GM19099 (cell line): Measurements from ENCODE around the gene INPP5D.

Experiments used
- POLR2A ChIP-seq: IDR thresholded peaks from 3 replicates; pipeline ENCODE4 v1.6.1; 2011; ENCODE audit warnings: low read depth; ENCODE audit not compliant: insufficient read length; ENCODE audit errors: extremely low read depth

INPP5D gene

DNA sequence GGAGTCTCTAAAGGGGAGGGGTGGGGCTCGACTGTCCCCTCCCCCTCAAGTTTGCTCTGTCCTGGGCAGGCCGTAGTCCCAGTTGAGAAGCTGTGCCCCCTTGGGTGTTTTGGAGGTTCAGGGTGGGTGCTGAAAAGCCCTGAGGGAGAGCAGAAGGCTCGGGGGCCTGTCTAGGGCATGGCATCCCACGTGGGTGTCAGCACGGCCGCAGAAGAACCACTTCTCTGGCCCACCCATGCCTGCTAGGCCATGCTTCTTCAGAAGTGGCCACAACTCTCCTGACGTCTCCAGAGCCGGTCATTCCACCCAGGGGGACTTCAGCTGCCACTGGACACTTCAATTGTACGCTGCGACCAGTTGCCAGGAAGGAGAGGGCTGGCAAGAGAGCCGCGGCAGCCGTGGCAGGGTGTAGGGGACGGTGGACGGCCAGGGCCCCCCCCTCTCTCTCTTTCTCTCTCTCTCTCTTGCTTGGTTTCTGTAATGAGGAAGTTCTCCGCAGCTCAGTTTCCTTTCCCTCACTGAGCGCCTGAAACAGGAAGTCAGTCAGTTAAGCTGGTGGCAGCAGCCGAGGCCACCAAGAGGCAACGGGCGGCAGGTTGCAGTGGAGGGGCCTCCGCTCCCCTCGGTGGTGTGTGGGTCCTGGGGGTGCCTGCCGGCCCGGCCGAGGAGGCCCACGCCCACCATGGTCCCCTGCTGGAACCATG is at the start of gene INPP5D:
INPP5D (plus strand) TSS at position 546 of the 704 bp plus-strand sequence; CDS start at position 683, 137 bp downstream.
- peak; percentile 90 for TF ChIP-seq POLR2A

DNA sequence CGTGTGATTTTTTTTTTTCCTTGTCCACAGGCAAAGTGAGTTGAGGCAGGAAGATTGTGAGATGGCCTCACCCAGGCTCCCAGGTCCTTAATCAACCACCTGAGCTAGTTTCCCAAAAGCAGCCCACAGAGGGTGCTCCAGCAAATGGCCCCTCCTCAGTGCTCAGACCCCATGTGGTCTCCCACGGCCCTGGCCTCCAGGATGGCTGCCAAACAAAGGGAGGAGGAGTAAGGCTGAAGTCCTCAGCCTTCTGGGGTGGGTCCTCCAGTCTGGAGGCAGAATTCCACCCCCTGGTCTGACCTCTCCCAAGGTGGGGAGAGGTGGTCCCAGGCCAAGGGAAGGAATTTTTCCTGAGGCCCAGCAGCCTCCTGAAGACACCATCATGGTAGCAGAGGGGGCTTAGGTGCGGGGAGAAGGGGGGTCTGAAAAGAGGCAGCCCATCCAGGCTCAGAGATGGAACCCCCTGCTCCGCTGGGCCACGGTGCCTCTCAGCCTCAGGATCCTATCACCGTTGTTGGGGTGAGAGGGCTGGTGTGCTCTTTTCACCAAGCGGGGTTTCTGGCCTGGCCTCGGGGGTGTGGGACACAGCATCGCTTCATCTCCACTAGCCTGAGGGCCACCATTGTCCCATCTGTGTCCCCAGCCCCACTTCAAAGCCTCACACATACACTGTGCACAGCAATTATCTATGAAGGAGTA is 49.4 kb upstream of the INPP5D start:
- TF ChIP-seq POLR2A = no peak

DNA sequence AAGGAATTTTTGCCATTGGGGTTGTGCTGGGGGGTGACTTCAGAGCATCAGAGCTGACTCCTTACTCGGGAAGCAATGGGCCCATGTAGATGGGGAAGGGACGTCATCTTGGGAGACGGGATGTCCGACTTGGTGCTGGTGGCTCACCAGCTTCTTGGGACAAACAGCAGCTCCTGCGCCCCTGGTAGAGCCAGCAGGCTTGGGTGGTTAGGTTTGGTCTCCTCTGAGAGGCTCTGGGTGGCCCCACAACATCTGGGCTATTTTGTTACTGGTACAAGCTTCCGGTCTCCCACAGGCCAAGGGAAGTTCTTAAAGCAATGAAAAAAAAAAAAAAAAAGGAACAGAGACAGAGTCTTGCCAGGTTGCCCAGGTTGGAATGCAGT is 48.9 kb upstream of the INPP5D start:
- no peak for TF ChIP-seq POLR2A

DNA sequence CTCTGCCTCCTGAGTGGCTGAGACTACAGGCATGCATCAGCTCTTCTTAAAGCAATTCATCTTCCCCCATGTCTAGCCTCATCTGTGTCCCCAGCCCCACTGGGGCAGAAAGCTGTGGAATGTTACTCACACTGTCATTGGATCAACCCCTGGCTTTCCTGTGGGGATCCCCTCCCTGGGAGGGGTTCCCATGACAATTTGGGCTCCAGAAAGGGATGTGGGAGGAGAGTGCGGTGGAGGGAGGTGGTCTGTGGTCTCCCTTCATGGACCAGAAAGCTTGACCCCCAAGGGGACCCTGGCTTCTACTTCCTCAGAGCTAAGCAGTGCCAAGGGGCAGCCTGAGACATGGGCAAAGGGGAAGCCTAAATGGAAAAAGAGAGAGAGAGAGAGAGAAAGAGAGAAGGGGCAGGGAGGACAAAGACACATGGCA is 48.4 kb upstream of the INPP5D start:
- no peak for TF ChIP-seq POLR2A

DNA sequence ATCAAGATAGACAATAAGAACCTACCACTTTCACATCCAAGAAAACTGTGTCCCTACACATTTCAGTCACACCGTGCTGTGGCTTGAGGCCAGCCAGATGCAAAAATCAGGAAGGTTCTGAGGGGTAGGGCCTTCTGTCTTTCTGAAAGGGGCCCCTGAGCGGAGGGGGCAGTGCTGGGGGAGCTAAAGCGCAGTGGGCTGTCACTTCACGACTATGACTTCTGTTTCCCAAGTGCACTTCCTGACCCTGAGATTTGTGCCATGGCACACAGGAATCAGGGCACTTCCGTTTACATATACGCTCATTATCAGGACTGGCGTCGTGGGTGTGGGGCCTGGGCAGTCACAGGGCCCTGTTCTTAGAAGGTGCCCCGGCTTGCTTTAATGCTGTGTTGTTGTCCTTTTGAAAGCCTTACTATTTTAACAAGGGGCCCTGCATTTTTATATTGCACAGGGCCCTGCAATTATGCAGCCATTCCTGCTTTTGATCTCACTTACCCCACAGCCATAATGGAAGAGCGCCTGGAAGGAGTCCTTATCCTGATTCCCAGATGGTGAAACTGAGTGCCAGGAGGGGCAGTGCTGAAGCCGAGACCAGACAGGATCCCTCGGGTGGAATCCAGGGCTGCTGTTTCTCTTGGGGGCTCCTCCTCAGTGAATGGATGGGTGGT is 47.7 kb upstream of the INPP5D start:
- TF ChIP-seq POLR2A = no peak

DNA sequence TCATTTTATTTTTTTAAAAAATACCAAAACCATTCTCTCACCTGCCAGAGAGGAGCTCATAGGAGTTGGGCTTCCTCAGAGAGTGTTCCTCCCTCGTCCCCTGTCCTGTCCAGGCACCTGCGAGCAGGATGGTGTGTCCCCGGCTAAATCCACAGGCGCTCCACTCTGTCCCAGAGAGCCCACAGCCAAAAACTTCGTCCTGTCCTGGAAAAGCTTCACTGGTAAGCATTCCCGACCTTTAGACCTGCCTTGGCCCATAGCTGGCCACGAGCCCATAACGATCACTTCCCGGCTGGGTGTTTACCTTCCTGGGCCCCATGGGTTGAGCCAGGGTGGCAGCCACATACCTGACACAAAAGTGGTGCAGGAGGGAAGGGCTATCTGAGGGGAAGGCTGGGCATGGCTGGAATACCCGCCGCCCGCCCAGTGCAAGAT is 47.1 kb upstream of the INPP5D start, which contains the start of gene NGEF:
NGEF (minus strand) TSS at position 230 of the 435 bp plus-strand sequence. CDS start 38,366 bp downstream, outside the sequence.
- TF ChIP-seq POLR2A = no peak

DNA sequence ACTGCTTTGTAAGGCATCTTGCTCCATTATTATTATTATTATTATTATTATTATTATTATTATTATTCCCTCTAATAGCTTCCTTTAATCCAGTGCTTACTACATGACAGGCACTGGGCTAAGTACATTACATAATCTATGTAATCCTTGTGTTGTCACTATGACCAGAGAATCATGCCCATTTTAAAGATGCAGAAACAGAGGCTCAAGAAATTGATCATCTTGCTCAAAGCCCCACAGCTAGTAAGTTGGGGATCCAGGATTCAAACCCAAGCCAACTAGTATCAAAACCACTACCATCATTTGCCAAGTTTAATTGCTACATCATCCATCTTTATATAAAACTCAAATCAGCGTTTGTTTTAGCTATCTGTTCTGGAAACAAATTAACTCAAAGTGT is 46.5 kb upstream of the INPP5D start:
- no peak for TF ChIP-seq POLR2A

DNA sequence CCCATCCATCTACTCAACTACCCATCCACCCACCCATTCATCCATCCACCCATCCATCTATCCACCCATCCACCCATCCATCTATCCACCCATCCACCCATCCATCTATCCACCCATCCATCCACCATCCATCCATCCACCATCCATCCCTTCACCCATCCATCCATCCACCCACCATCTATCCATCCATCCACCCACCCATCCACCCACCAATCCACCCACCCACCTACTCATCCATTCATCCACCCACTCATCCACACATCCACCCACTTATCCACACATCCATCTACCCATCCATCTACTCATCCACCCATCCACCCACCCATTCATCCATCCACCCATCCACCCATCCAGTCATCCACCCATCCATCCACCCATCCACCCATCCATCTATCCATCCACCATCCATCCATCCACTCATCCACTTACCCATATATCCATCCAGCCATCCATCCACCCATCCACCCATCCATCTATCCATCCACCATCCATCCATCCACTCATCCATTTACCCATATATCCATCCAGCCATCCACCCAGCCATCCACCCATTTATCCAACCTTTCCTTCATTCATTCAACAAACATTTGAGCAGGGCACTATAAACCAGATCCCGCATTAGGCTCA is 45.0 kb upstream of the INPP5D start:
- no peak for TF ChIP-seq POLR2A

DNA sequence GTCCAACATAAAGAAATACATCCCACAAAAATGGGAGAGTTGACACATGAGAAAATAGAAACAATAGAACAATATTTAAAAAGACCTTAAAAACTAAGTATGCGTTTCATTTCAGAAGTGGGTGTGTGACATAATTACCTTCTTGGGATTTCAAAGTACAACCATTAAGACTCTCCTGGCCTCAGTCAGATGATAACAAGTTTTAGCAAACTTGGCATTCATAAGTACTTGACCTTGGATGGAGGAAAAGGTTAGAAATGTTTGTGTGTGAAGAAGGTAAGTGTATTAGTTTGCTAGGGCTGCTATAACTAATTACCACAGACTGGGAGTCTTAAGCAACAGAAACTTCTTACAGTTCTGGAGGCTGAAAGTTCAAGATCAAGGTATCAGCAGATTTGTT is 42.2 kb upstream of the INPP5D start:
- no peak for TF ChIP-seq POLR2A

DNA sequence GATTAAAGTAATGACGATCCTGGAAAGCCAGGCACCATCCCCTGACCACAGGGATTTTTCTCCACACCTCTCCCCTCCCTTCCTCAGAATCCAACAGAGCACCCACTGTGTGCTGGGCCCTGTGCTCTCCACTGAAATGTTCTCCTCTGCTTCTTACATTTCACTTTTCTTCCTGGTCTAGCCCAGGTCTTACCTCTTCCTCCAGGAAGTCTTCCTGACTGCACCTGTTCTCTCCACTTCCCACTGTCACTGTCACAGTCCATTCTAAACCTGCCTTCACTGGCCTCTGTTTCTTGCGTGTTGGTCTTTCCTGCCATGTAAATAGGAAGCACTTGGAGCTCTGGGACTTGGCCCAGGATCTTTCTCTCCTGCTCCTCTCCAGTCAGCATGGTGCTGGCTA is 39.7 kb upstream of the INPP5D start:
- no peak for TF ChIP-seq POLR2A

DNA sequence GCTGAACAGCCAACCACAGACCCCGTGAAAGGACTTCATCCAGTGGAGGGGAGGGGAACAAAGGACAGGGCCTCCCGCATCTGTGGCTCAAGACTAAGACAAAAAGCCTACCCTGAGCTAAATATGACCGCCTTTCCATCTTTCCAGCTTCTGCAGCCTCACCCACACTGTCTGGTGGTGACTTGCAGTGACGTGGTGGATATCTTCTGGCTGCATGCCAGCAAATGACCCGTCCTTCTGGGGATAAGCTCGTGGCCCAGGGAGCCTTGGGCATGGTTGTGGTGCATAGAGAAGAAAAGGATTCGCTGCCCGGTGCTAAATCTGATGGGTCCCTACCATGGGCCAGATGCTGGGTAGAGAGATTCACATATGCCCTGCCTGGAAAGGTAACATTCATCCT is 38.4 kb upstream of the INPP5D start:
- TF ChIP-seq POLR2A = no peak

DNA sequence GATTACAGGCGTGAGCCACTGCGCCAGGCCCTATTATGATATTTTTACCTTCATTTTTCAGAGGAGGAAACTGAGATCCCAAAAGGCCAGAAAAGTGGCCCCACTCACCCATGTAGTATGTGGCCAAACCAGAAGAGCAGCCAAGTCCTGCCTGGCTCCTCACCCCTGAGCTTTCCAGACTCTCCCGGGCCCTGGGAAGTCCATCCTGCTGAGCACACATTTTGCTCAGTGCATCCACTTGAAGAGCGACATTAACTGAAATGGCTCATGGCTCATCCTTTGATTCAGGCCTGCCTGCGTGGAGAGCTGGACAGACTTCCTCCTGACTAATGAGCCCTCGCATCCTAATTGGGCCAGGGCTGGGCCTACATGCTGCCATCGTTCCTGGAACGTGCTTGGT is 37.6 kb upstream of the INPP5D start:
- no peak for TF ChIP-seq POLR2A

DNA sequence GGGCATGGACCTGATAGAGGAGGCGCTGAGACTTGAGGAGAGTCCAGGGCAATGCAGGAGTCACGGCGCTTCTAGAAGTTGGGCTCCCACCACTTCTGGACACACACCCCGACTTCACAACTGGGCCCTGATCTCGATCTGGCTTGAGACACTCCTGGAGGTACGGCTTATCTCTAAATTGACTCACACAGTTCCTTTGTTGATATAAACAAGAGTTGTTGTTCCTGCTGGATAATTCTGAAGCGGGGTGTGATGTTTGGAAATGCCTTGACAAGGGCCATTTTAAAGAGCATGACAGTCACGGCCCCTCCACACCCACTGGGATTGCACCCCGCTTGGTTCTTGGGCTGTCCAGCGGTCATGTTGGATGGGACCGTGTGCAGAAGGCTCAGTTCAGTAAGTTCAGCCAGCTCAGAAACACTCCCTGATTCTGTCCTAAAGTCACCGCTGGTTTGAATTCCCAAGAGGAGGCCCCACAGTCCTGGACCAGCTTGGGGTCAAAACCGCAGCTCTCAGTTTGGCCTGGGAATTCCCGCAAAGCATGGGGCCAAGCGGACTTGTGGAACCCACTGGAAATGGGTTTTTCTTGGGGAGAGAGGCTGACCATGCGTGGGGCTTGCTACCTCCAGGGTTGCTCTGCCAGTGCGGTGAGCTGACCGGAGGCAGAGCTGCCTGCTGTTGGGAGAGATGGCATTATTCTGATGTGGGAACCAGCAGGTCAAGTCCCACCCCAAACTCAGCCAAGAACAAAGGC is 37.0 kb upstream of the INPP5D start:
- TF ChIP-seq POLR2A = no peak

DNA sequence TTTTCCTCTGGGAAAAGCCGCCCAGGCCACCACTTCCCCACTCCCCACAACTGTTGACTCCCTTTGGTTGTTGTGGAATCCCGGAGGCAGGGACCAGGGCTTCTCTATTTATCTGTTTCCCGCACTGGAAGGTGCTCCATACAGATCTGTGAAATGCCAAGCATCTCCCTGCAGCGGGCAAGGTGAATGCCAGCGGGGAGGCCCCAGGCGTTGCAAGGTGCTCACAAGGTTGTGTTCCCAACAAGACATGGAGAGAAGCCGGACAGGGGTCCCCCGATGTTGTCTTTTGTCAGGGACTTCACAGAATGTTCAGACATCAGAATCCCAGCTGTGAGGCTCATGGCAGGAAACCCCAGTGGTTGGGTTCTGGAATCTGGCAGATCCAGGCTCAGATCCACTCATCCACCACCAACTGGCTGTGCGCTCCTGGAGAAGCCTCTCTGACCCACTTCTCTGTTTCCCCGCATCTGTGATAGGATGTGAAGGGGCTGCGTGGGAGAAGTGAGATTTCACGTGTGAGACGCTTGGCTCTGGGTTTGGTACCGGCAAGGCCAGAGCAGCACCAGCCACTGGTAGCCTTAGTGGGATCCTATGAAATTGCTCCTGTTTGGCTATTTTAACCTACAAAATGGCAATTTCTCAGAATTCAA is 36.3 kb upstream of the INPP5D start:
- no peak for TF ChIP-seq POLR2A
